Mesendoderm (in vitro differentiated cells): ENCODE results near the gene JARID2.
"Not testable (repeated sequence)": the region's sequence is repeated elsewhere in the genome, so short reads cannot be mapped to it uniquely, and the experiment has no call there.

Source experiments
- DNase-seq: peaks from one replicate; pipeline ENCODE4 v3.0.0; 2013
- H2AK5ac ChIP-seq: 2 replicates; pipeline ENCODE4 v1.6.1; 2013; ENCODE audit warnings: low read length, inconsistent platforms
- H2BK120ac ChIP-seq: 2 replicates; pipeline ENCODE4 v1.6.1; 2013; ENCODE audit warnings: low read depth, mild to moderate bottlenecking, low read length, moderate library complexity, mixed read lengths
- H2BK15ac ChIP-seq: replicated peaks from 2 replicates; pipeline ENCODE4 v1.6.1; 2013; ENCODE audit warnings: low read depth, mild to moderate bottlenecking, moderate library complexity
- H2BK5ac ChIP-seq: 2 replicates; pipeline ENCODE4 v1.6.1; 2013; ENCODE audit warnings: low read length, inconsistent platforms
- H3K18ac ChIP-seq: 2 replicates; pipeline ENCODE4 v1.6.1; 2013; ENCODE audit warnings: mild to moderate bottlenecking, low read length, mixed read lengths
- H3K23ac ChIP-seq: one replicate; pipeline ENCODE4 v1.6.1; 2013; ENCODE audit warnings: low read length
- H3K27ac ChIP-seq: 2 replicates; pipeline ENCODE4 v1.5.1; 2013; ENCODE audit warnings: low read depth, mild to moderate bottlenecking, inconsistent platforms, low read length, moderate library complexity
- H3K27me3 ChIP-seq: 2 replicates; pipeline ENCODE4 v1.6.1; 2013; ENCODE audit warnings: low read length, control low read depth, mild to moderate bottlenecking, inconsistent platforms; ENCODE audit not compliant: insufficient read depth, poor library complexity
- H3K36me3 ChIP-seq: 2 replicates; pipeline ENCODE4 v1.6.1; 2013; ENCODE audit warnings: low read length, inconsistent platforms; ENCODE audit not compliant: control insufficient read depth, insufficient read depth
- H3K4ac ChIP-seq: one replicate; pipeline ENCODE4 v1.6.1; 2013; ENCODE audit warnings: low read depth, mild to moderate bottlenecking, low read length, moderate library complexity
- H3K4me1 ChIP-seq: 2 replicates; pipeline ENCODE4 v1.6.1; 2013; ENCODE audit warnings: low read depth, low read length, inconsistent platforms; ENCODE audit not compliant: control insufficient read depth
- H3K4me2 ChIP-seq: 2 replicates; pipeline ENCODE4 v1.6.1; 2013; ENCODE audit warnings: low read length
- H3K4me3 ChIP-seq: 2 replicates; pipeline ENCODE4 v1.5.1; 2013; ENCODE audit warnings: mild to moderate bottlenecking, low read length
- H3K56ac ChIP-seq: one replicate; pipeline ENCODE4 v1.6.1; 2013; ENCODE audit warnings: low read length
- H3K79me1 ChIP-seq: 2 replicates; pipeline ENCODE4 v1.6.1; 2013; ENCODE audit warnings: low read length, inconsistent platforms
- H3K79me2 ChIP-seq: 2 replicates; pipeline ENCODE4 v1.6.1; 2013; ENCODE audit warnings: mild to moderate bottlenecking, low read length; ENCODE audit not compliant: control insufficient read depth, insufficient read depth
- H3K9ac ChIP-seq: 2 replicates; pipeline ENCODE4 v1.6.1; 2013; ENCODE audit warnings: low read length, inconsistent platforms
- H4K5ac ChIP-seq: one replicate; pipeline ENCODE4 v1.6.1; 2013; ENCODE audit warnings: low read length
- H4K8ac ChIP-seq: one replicate; pipeline ENCODE4 v1.6.1; 2013; ENCODE audit warnings: low read depth, mild to moderate bottlenecking, control low read depth, low read length, moderate library complexity
- WGBS: extraction: QIAGEN DNeasy Blood & Tissue Kit; methylation state at CpG from one replicate; pipeline ENCODE4 v1.1.7; 2013; ENCODE audit warnings: low lambda C conversion rate, missing lambda C conversion rate; ENCODE audit not compliant: insufficient coverage; ENCODE audit errors: extremely low coverage; 5-methylcytosine and 5-hydroxymethylcytosine counted together

The JARID2 gene

GRCh38 chr6:15296735-15297134, 50.9 kb downstream of the JARID2 start:
- H3K79me2 ChIP-seq: peaks cover 91% of the 10 kb centered on the region
- peak; percentile 47 for DNase-seq
- H3K23ac ChIP-seq: no peak overlapping the region
- no peak overlapping the region for H4K5ac ChIP-seq
- H2BK15ac ChIP-seq: no peak overlapping the region
- H3K27me3 ChIP-seq: no peaks in the 10 kb centered on the region
- no peak overlapping the region for H3K18ac ChIP-seq
- H3K4me1 ChIP-seq: peaks cover 15% of the 10 kb centered on the region
- no peak overlapping the region for H2BK120ac ChIP-seq
- no peak overlapping the region for H3K4me2 ChIP-seq
- no peak overlapping the region for H3K4ac ChIP-seq
- H3K9ac ChIP-seq: no peak overlapping the region
- no peak overlapping the region for H3K4me3 ChIP-seq
- H3K36me3 ChIP-seq: no peaks in the 10 kb centered on the region
- WGBS: no CpG with 5 or more reads among the region's 2 CpGs
- H3K56ac ChIP-seq: no peak overlapping the region
- no peak overlapping the region for H2AK5ac ChIP-seq
- no peak overlapping the region for H2BK5ac ChIP-seq
- no peak overlapping the region for H3K27ac ChIP-seq
- no peak overlapping the region for H4K8ac ChIP-seq
- H3K79me1 ChIP-seq: peaks cover 13% of the 10 kb centered on the region

- H4K5ac ChIP-seq, H3K4ac ChIP-seq, H2BK5ac ChIP-seq, H3K4me2 ChIP-seq, H3K27ac ChIP-seq, H2BK120ac ChIP-seq, H2AK5ac ChIP-seq, H3K36me3 ChIP-seq, H4K8ac ChIP-seq, H3K18ac ChIP-seq, H3K4me3 ChIP-seq, H3K27me3 ChIP-seq, H3K56ac ChIP-seq, H2BK15ac ChIP-seq, H3K9ac ChIP-seq, H3K23ac ChIP-seq, DNase-seq: not testable (repeated sequence)
- Histone ChIP-seq H3K79me1 (peaks cover 13% of the 10 kb centered on the region), H3K4me1 (peaks cover 15% of the 10 kb centered on the region), H3K79me2 (peaks cover 90% of the 10 kb centered on the region)
- no CpG with 5 or more reads among the region's 12 CpGs for WGBS
Observed at GRCh38 chr6:15297167-15297566, 51.3 kb downstream of the JARID2 start.

DNA sequence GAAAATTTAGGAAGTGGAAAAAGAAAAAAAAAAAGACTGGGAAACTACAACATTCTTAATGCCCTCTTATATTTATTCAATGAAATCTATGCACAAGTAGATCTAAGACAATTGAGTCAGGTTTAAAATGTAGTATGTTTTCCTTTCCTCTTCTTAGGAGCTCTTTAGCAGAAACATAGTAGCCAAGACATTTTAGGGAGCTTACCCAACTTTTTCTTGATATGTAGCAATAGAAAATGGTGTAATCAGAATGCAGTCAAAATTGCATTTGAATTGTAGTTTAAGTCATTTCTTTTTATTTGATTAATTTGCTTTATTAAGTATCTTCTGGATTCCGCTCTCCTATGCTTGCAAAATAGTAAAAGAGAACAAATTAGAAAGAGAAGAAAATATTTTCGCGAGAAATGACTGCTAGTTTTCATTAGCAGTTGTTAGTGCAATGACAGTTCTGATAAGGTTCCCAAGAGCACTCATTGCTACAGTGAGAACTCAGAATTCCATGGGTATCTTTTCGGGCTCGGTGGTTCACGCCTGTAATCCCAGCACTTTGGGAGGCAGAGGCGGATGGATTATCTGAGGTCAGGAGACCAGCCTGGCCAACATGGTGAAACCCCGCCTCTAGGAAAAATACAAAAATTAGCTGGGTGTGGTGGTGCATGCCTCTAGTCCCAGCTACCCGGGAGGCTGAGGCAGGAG, 52.2 kb downstream of the JARID2 start:
- Histone ChIP-seq H3K23ac (no peak overlapping the region), H3K27me3 (no peaks in the 10 kb centered on the region), H3K4me1 (peaks cover 16% of the 10 kb centered on the region), H2BK120ac (no peak overlapping the region), H3K79me1 (peaks cover 12% of the 10 kb centered on the region), H3K4ac (no peak overlapping the region), H3K79me2 (peaks cover 88% of the 10 kb centered on the region), H3K27ac (no peak overlapping the region), H4K5ac (no peak overlapping the region), H3K4me3 (no peak overlapping the region), H3K9ac (no peak overlapping the region), H4K8ac (no peak overlapping the region), H3K18ac (no peak overlapping the region), H3K56ac (no peak overlapping the region), H2BK5ac (no peak overlapping the region), H2BK15ac (no peak overlapping the region), H3K36me3 (no peaks in the 10 kb centered on the region), H3K4me2 (no peak overlapping the region), H2AK5ac (no peak overlapping the region)
- peak; percentile 39 for DNase-seq
- WGBS: no CpG with 5 or more reads among the region's 9 CpGs

DNA sequence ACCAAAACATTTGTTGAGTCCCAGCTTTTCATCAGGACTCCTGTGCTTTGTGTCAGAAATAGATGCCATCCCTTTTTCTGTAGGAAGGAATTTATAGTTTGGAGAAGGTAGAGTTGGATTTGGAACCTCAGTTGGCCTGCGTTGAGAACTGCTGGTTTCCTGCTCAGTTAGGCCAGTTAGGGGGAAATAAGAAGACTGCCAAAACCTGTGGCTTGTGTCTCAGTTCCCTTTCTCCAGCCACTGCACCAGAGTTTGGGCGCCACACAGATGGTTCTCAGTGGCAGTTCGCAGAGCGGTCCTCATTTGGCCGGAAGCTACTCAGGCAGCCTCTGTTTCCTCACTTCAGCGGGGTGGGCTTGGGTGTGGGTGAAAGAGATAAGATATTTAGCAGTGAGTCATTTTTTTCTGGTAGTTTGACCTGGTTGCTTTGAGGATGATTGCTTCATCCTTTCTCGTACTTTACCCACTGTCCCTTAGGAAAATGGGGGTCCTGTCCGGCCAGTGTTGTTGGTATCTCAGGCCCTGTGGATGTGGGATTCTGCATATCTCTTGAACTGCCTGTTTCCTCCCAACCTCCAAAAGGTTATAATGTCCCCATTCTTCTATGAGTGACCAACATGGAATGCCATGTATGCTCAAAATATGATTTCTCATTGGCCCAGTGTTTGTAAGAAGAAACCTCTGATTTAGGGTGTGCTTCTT, 53.7 kb downstream of the JARID2 start:
- no peak overlapping the region for H4K8ac ChIP-seq
- no peak overlapping the region for H2BK5ac ChIP-seq
- no peaks in the 10 kb centered on the region for H3K27me3 ChIP-seq
- no peak overlapping the region for H2BK120ac ChIP-seq
- H3K18ac ChIP-seq: no peak overlapping the region
- no peak overlapping the region for H3K4me2 ChIP-seq
- H4K5ac ChIP-seq: no peak overlapping the region
- no peak for DNase-seq
- H3K23ac ChIP-seq: no peak overlapping the region
- peaks cover 20% of the 10 kb centered on the region for H3K4me1 ChIP-seq
- H3K56ac ChIP-seq: no peak overlapping the region
- H2BK15ac ChIP-seq: no peak overlapping the region
- no peak overlapping the region for H3K4me3 ChIP-seq
- no peak overlapping the region for H3K9ac ChIP-seq
- H3K27ac ChIP-seq: no peak overlapping the region
- no peaks in the 10 kb centered on the region for H3K36me3 ChIP-seq
- no CpG with 5 or more reads among the region's 8 CpGs for WGBS
- no peak overlapping the region for H3K4ac ChIP-seq
- H3K79me1 ChIP-seq: peaks cover 10% of the 10 kb centered on the region
- no peak overlapping the region for H2AK5ac ChIP-seq
- H3K79me2 ChIP-seq: peaks cover 87% of the 10 kb centered on the region

GRCh38 chr6:15301179-15302006, 55.5 kb downstream of the JARID2 start:
- no peak overlapping the region for H2AK5ac ChIP-seq

More at GRCh38 chr6:15301179-15302006, 55.5 kb downstream of the JARID2 start:
- H3K4me1 ChIP-seq: peaks cover 24% of the 10 kb centered on the region
- H3K4me2 ChIP-seq: no peak overlapping the region
- peaks cover 11% of the 10 kb centered on the region for H3K79me1 ChIP-seq
- no peak overlapping the region for H3K56ac ChIP-seq
- H3K27me3 ChIP-seq: no peaks in the 10 kb centered on the region
- H3K79me2 ChIP-seq: peaks cover 86% of the 10 kb centered on the region
- 100% methylated on average over 1 of the region's 6 CpGs for WGBS
- H3K9ac ChIP-seq: no peak overlapping the region
- H4K8ac ChIP-seq: no peak overlapping the region
- no peak overlapping the region for H2BK15ac ChIP-seq
- H2BK120ac ChIP-seq: no peak overlapping the region
- no peak overlapping the region for H3K27ac ChIP-seq
- no peak overlapping the region for H3K4ac ChIP-seq
- H3K23ac ChIP-seq: no peak overlapping the region
- no peak overlapping the region for H4K5ac ChIP-seq
- no peak for DNase-seq
- no peak overlapping the region for H3K18ac ChIP-seq
- no peaks in the 10 kb centered on the region for H3K36me3 ChIP-seq
- H3K4me3 ChIP-seq: no peak overlapping the region
- H2BK5ac ChIP-seq: no peak overlapping the region
